Posterior cingulate gyrus (tissue), 11 donors: Measurements from ENCODE around the gene TLK2.
"Not testable (repeated sequence)": the region's sequence is repeated elsewhere in the genome, so short reads cannot be mapped to it uniquely, and the experiment has no call there.

ENCODE experiments used
- DNase-seq, 10 donors: peaks; one replicate each; pipeline versions ENCODE4 v3.0.0 to v3.0.0-alpha.2; 2020 to 2021; ENCODE audit warnings: mixed read lengths in 3 of 10
- intact Hi-C: fragments of 100-400 bp; cut with DNase I; formaldehyde crosslinking; loops from one replicate; pipeline ENCODE4 v1.15.1; 2023

Gene TLK2

DNA sequence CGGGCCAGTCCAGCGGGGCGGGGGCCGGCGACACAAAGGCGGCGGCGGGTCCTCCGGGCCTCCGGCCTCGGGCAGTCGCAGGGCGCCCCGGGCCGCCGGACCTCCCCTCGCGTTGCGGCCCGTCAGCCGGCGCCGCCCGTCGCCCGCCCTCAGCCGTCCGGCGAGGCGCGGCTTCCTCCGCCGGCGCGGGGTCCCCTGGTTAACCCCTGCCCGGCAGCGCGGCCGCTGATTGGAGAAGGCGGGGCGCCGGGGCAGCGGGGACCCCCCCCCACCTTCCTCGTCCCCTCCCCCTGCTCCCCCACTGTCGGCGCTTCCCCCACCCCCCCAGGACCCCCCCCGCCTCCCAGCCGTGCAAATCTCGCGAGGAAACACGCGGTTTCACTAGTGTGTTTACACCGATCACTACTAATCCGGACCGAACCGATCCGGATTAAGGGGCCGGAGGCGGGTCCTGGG, at the start of gene TLK2:
Gene TLK2, plus strand, starts transcription at position 402 of the 456 bp plus-strand sequence. CDS start 2,301 bp downstream, outside the sequence.
- intact Hi-C loops: no loop called here
- peak; percentile 39 to 95 (median 66) for DNase-seq

DNA sequence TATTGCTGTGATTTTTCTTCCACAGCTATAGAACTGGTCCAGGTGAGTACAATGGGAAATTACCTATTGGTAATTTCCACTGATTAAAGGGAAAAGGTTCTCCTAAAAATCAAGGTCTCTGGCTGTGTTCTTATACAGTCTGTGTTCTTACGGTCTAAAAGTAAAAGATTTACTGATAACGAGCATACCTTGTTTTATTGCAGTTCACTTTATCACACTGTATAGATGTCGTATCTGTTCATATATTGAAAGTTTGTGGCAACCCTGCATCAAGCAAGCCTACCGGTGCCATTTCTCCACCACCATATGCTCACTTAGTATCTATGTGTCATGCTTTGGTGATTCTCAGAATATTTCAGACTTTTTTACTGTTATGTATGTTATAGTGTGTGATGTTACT, 43.4 kb upstream of the TLK2 start:
- DNase-seq, intact Hi-C loops: not testable (repeated sequence)

DNA sequence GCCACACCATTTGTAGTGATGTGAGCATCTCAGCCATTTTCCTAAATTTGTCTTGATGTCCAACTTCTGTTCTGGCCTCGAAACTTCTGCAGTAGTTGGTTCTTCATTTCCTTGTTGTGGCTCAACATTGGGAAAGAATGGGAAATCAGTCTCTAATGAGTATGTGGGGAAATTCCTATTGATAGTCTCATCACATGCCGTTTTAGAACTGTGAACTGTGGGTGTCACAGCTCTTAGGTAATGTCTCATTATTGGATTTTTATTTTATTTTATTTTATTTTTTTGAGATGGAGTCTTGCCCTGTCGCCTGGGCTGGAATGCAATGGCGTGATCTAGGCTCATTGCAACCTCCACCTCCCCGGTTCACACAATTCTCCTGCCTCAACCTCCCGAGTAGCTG, 37.4 kb upstream of the TLK2 start:
- intact Hi-C loops, DNase-seq: not testable (repeated sequence)

DNA sequence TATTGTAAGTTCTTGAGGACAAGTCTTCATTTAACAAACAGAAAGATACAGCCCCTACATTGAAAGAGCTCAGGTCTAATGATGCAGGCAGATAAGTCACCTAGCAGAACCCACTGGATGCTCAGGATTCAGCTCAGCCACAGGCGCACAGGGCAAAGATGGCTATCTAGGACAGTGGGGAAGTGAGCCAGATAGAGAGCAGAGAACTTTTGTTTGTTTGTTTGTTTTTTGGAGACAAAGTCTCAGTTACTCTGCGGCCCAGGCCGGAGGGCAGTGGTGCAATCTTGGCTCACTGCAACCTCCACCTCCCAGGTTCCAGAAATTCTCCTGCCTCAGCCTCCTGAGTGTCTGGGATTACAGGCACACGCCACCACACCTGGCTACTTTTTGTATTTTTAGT, 34.6 kb upstream of the TLK2 start:
- DNase-seq: no peak
- intact Hi-C loops: no loop called here

- intact Hi-C loops, DNase-seq: not testable (repeated sequence)
Observed at GRCh38 chr17:62445791-62446190, 32.8 kb upstream of the TLK2 start.

DNA sequence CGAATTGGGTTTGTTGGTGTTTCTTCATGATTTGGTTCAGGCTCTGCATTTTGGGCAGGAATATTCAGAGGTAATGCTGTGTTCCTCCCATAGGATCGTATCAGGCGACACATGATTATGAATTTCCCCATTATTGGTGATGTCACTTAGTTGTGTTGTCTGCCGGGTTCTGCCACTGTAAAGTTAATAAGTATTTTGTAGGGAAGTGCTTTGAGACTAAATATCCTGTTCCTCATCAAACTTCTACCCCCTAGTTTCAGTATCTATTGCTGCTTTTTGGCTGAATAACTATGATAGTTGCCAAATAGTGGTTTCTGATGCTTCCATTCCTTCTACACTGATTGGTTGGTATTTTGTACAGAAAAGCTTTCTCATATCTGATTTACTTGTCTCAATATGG, 26.4 kb upstream of the TLK2 start:
- intact Hi-C loops, DNase-seq: not testable (repeated sequence)

- intact Hi-C loops, DNase-seq: not testable (repeated sequence)
Observed at GRCh38 chr17:62453041-62453440, 25.6 kb upstream of the TLK2 start.

DNA sequence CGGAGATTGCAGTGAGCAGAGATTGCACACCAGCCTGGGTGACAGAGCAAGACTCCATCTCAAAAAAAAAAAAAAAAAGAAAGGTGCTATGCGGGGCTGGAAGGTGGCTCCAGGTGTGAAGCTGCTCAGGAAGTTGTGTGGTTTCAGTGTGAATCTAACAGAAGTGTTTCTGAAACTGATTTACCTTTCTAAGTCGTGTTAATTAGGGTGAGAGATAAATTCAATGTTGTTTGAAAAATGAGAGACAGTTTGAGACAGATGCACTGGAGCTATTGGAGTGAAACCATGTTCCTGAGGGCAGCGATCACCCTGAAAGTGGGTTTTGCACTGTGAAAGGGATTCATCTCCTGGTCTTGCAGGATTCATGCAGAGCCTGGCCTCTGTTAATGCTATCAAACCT, 25.0 kb upstream of the TLK2 start:
- intact Hi-C loops: not testable (repeated sequence)

GRCh38 chr17:62454111-62454510, 24.5 kb upstream of the TLK2 start:
- intact Hi-C loops: not testable (repeated sequence)
- DNase-seq: peak in 1 of 10 donors; percentile 19

More for the DNA sequence above, 25.0 kb upstream of the TLK2 start:
- not testable (repeated sequence) for DNase-seq

DNA sequence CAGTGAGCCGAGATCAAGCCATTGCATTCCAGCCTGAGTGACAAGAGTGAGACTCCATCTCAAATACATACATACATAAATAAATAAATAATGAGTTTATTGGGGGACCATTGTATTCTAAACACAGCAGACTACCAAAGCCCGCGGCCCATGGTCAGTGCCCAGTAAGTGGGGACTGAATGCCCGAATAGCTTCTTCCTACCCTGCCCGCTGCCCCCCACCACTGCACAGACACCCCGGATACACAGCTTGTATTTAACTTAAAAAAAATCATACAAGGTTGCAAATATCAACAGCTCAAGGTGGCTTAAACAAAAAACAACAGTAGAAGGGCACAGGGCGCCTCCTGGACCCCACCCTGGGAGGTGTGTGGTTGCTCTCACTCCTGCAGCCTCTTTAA, 22.6 kb upstream of the TLK2 start:
- intact Hi-C loops: no loop called here
- DNase-seq: no peak

DNA sequence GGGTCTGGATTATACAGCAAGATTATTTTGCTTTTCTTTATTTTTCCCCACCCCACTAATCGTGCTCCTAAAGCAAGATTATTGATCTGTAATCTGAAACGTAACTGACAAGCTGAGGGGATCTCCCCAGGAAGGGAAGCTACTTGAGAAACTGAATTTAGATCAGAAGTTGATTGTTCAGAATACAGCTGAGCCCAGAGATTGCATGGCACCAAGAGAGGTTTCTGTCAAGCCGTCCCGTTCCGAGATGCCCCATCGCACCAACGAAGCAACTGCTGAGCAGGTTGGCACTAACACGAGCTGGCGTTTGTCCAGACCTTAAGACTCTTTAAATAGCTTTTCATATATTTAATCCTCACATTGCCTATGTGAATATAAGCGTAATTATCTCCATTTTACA, 20.1 kb upstream of the TLK2 start:
- intact Hi-C loops, DNase-seq: not testable (repeated sequence)

GRCh38 chr17:62464422-62464821, 14.2 kb upstream of the TLK2 start:
- intact Hi-C loops: not testable (repeated sequence)

DNA sequence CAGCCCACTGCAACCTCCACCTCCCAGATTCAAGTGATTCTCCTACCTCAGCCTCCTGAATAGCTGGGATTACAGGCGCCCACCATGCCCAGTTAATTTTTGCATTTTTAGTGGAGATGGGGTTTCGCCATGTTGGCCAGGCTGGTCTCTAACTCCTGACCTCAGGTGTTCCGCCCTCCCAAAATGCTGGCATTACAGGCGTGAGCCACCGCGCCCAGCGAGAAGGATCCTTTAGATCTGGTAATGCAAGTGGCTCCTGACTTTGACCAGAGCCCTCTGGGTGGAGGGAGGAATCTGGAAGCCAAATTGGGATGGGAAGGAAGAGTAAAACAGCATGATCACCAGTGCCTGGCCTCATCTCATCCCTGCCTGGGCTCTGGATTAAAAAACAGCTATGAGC, 13.4 kb upstream of the TLK2 start:
- DNase-seq, intact Hi-C loops: not testable (repeated sequence)

More at GRCh38 chr17:62464422-62464821, 14.2 kb upstream of the TLK2 start:
- not testable (repeated sequence) for DNase-seq

DNA sequence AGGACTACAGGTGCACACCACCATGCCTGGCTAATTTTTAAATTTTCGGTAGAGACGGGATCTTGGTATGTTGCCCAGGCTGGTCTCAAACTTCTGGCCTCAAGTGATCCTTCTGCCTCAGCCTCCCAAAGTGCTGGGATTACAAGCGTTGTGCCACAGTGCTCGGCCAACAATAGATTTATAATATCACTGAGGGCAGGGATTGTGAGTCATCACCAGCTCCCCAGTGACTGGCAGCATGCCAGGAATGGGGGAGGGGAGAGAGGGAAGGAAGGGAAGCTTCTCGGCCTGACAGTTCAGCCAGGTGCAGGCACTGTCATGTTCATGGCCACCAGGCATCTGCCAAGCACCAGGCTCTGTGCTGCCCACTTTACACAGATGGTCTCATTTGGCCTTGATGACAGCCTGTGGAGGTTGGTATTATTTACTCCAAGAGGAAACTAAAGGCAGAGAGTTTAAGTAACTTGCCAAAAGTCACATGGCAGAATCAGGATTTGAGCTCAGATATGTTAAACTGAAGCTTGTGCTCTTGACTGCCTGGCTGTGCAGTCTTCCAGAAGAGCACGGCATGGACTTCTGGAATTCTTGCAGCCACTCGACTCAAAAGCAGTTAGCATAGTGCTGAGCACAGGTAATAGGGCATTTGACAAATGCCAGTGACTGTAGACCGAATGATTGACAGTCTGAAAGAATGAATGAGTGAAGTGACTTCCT, 7.8 kb upstream of the TLK2 start:
- intact Hi-C loops: not testable (repeated sequence)
- DNase-seq: peak in 8 of 10 donors; percentile 17 to 92 (median 52)

- intact Hi-C loops, DNase-seq: not testable (repeated sequence)
Observed at GRCh38 chr17:62471380-62471880, 7.2 kb upstream of the TLK2 start.

GRCh38 chr17:62473030-62473982, 5.3 kb upstream of the TLK2 start:
- peak in 1 of 10 donors; percentile 37 for DNase-seq
- intact Hi-C loops: not testable (repeated sequence)

- peak in 1 of 10 donors; percentile 10 for DNase-seq
- intact Hi-C loops: not testable (repeated sequence)
Observed at GRCh38 chr17:62477111-62477510, 1.5 kb upstream of the TLK2 start.

DNA sequence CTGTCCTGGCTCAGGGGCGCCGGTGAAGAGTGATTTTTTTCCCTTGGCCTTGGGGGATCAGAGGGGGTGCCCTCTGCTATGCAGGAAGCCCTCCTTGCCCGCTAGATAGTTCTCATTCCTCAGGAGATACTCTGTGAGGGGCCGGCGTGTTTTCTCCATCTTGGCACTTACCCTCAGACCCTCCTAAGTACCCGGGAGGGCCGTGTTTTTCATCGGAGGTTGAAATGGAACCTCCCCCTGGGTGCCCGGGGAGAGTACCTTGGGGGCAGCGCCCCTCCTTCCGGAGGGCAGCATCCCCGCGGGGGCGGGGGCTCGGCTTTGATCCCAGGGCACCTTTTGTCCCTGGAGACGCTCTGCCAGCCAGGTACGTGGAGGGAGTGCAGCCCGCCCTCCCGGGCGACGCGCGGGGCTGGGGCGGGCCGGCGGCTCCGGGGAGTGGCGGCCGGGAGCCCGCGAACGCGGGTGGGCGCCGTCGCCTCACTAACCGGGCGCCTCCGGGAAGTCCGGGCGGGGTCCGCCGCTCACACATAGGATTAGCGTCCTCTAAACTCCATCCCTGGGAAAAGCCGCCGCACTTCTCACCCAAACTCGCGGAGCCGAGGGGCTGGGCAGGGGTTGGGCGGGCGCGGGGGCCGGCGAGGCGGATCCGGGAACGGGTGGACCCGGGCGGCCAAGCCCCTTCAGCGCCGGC, 762 bp upstream of the TLK2 start:
- intact Hi-C loops: not testable (repeated sequence)
- DNase-seq: peak in 8 of 10 donors; percentile 19 to 88 (median 36)

GRCh38 chr17:62478880-62479638, 434 bp downstream of the TLK2 start:
- intact Hi-C loops: not testable (repeated sequence)
- peak in 4 of 10 donors; percentile 10 to 87 (median 34) for DNase-seq
